Activated naive CD4-positive, alpha-beta T cell (primary cell): ENCODE measurements around the gene PLXNB2.

Experiments used
- DNase-seq, 4 experiments: peaks; one replicate each; lab custom pipeline; 2025; lab: John Stamatoyannopoulos, UW

Gene PLXNB2

DNA sequence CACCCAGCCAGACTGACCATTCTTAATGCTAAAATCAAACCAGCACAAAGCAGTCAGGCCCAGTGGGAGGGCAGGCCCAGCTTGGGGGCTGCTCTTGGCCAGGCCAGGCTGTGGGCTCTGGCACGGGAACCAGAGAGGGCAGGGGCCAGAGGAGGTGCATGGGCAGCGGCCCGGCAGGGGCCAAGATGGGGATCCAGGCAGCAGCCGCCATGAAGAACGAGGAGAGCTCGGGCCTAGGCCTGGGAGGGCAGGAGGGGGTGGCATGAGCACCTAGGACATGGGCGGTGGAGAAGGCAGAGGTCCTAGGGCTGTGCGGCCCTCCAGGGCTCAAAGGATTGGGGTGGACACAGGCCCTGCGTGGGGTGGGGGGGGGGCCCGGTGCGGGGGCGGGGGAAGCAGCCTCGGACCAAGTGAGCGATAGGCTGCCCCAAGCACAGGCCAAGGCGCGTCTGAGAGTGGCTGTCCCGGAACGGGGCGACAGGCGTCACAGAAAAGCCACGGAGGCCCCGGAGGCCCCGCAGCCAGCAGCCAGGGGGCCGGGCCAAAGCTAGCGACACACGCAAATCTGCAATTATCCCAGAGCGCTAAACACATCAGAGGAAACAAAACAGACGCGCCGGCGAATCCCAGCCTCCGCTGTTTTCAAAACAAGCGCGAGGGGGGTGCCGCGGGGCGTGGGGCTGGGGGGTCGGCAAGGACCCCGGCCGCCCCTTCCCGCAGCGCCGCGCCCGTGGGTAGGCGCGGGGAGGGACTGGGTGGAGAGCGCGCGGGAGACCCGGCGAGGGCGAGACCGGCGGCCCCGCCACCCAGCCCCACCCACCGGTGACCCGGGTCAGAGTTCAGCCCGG lies 8.3 kb downstream of the PLXNB2 start:
- no peak for DNase-seq

GRCh38 chr22:50298266-50298637 lies 9.2 kb downstream of the PLXNB2 start:
- DNase-seq = no peak

GRCh38 chr22:50297510-50298265 lies 9.8 kb downstream of the PLXNB2 start:
- DNase-seq = no peak

DNA sequence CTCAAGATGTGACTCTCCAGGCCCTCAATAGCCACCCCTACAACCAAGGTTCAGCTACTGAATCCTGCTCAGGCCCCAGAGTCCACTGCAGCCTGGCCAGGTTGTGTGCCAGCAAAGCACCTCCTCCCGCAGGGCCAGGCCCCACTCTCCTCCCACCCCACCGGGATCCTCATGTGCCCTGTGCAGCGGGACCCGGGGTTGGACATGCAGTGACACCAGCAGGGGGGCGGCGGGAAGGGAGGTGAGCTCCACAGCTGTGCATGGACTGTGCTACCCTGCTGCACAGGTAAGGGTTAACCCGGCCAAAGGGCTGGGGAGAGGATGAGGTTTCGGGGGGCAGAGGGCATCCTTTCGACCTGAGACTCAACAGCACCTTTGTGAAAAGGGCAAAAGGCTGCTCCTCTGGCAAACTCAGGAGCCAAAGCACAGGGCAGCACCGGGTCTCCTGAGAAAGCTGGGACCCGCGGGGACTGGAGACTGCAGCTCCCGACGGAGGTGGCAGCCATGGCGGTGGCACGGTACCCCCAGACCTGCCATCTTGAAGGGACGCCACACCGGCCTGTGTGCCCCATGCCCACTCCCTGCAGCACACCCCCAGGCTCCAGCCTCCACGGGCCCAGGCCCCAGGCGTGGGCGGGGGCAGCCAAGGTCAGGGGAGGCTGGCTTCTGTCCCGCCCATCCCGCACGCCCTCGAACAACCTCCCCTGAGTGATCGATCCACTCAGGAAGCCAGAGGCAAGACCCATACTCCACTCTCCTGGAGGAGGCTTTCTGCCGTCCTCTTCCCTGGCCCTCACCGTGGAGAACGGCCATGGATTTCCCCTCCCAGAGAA lies 10.6 kb downstream of the PLXNB2 start:
- DNase-seq = no peak

GRCh38 chr22:50294319-50294656 lies 13.2 kb downstream of the PLXNB2 start:
- DNase-seq = no peak

DNA sequence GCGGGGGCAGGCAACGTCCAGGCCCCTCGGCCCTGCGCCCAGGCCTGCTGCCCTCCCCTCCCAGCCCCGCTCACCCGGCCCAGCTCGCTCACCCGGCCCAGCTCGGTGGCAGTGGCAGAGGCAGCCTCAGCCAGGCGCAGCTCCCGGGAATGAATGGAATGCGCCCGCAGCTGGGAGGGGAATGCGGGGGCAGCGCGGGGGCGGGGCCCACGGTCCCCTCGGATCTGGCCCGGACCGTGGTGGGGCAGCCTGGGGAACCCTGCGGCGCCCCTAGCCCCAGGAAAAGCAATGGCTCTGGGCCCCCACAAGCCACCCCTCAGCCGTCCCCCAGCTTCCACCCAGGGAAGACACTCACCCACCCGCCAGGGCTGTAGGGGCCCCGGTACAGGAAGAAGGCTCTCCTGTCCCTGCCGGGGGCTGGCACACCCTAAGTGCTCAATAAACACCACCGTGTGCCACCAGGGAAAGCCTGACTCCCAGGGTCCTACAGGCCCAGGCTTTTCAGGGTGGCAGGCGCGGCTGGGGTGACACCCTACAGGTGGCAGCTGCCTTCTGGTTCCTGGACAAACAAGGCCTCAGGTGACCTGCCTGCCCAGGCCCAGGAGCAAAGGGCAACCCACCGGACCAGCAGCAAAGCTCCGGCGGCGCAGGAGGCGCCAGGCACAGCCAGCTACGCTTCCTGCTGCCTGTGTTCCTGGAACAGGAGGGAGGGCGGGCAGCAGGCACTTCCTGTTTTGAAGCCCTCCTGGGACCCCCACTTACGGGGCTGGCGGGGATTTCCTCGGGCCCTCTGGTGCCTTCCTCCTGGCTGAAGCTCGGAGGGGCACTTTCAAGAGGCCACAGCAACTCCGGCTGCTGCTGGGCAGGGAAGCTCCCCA lies 13.8 kb downstream of the PLXNB2 start:
- no peak for DNase-seq

DNA sequence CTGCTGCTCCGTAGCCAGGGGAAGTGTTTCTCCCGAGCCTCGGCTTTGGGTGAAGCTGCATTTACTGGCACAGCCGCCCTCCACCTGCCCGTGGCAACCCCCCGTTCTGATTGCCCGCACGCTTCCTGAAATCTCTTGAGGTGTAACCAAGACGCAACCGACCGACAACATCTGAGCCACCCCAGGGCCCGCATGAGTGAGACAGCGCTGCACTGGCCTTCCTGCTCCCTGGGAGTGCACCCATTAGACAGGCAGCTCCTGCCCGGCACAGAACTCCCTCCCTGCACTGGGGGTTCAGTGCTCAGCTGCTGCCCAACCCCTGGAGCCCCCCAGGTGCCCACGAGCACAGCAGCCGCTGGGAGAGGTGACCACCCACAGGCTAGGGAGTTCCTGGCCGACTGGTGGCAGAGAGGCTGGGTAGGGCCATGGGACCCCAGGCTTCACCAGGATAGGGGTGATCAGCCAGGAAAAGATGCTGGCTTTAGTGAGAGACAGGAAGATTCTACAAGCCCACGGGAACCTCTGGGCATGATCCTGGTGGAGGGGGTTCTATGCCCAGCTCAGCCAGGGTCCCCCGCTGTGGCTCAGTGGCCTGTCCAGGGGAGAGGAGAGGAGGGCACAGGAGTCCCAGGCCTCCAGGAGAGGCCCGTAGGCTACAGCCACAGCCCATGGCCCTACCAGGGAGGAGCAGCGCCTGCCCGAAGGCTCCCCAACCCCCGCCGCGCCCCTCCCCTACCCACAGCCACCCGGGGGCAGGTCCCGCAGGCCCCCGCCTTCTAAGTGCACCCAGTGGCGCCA lies 14.6 kb downstream of the PLXNB2 start:
- DNase-seq = no peak

GRCh38 chr22:50289942-50290630 lies 17.4 kb downstream of the PLXNB2 start:
- DNase-seq = no peak

DNA sequence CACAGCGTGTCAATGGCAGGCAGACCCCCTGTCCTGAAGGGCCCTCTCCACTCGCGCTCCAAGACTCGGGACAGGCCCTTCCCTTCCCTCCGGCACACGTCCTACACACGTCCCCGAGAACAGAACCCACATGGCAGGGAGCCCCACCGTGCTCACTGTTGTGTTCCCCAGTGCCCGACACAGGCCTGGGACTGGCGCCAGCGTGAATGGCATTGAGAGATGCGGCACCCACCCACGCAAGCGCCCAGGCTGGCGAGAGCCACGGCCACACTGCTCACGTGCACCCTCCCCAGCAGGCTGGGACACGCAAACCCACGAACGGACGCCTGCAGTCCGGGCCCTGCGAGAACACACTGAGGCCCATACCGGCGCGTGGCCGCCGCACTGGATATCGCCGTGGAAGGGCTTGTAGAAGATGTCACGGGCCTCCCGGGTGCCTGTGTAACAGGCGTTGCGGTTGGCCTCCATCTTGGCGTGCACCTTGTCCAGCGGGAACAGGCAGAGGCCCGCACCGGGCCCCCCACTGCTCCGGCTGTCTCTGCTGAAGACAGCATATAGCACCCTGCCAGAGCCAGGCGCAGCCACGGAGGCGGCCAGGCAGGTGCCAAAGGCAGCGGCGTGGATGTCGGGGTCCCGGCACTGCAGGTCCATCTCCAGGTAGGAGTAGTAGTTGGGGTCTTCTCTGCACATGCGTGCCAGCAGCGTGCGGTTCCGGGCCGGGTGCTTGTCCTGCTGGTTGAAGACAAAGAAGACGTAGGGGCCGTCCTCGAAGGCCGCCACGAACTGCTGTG lies 18.1 kb downstream of the PLXNB2 start:
- DNase-seq = no peak

DNA sequence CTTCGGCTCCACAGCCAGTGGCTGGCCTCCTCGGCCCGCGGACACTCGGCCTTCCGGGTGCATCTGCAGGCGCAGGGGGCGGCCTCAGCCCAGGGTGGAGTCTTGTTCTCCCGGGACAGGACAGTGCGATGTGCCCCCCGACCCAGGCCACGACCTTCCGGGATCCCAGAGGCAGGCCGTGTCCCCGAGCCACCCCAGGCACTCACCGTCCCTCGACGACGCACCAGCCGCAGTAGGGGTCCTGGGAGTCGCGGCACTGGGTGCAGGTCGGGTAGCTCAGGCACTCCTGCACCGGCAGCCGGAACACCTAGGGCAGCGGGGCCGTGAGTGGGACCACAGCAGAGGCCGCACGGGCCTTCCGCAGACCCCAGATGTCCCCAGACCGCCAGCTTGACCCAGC lies 19.7 kb downstream of the PLXNB2 start:
- no peak for DNase-seq

DNA sequence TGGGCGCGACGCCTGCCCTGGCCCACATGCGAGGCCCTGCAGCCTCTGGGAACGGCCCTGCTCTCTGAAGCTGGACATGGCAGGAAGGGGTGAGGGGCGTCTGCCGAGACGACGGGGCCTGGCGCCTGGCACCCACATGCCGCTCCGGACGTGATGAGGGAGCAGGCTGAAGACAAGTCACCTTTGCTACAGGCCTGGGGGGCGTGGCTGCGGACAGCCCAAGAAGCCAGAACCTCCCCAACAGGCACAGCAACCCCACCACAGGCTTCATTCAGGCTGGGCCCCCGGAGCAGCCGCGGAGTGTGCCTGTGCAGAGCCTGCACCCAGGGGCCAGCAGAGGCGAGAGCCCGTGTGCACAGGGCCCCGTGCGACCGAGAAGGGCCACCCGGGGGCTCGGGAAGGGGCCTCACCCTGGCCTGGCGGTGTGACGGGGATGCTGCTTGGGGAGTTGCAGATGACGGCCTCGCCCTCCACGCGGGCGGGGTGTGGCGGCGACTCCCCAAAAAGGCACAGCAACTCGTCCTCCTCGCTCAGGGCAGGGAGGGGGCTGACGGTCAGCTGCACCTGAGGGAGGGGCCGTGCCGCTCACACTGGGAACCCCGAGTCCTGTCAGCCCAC lies 20.6 kb downstream of the PLXNB2 start:
- no peak for DNase-seq

GRCh38 chr22:50286275-50286674 lies 21.2 kb downstream of the PLXNB2 start:
- no peak for DNase-seq

DNA sequence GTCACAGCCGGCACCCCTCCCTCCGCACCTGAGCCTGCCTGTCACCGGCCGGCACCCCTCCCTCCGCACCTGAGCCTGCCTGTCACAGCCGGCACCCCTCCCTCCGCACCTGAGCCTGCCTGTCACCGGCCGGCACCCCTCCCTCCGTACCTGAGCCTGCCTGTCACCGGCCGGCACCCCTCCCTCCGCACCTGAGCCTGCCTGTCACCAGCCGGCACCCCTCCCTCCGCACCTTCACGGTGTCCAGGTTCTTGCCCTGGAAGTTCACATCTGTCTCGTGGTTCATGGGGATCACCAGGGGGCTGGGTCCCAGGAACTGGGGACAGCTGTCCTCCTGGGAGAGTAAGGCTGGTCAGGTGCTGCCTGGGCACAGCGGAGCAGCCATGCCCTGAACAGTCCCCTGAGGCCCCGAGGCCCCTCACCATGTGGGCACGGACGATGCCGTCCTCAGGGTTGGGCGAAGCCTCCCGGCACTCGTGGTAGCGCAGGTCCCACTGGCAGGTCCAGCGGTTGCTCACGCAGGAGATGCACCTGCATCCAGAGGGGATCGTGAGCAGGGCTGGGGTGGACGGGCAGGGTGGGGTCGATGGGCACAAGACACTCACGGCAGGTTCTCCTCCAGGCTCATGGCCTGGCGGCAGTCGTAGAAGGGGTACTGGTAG lies 21.7 kb downstream of the PLXNB2 start:
- DNase-seq = no peak

DNA sequence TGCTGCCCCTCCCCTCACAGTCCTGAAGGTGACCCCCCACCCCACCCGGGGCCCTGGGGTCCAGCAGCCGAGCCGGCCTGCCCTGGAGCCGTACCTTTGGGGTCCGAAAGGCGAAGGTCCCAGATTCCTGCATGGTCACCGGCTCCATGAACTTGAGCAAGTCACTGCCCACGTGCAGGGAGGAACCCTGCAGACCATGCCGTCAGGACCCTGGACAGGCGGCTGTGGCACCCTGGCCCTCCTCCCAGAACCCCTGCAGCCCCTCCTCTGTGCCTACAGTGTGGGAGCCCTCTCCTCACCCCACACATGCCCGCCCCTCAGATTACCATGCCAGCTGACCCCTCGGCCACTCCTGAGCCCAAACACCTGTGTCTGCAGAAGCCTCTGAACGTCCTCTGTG lies 23.0 kb downstream of the PLXNB2 start:
- no peak for DNase-seq

GRCh38 chr22:50283821-50284220 lies 23.6 kb downstream of the PLXNB2 start:
- DNase-seq = no peak

DNA sequence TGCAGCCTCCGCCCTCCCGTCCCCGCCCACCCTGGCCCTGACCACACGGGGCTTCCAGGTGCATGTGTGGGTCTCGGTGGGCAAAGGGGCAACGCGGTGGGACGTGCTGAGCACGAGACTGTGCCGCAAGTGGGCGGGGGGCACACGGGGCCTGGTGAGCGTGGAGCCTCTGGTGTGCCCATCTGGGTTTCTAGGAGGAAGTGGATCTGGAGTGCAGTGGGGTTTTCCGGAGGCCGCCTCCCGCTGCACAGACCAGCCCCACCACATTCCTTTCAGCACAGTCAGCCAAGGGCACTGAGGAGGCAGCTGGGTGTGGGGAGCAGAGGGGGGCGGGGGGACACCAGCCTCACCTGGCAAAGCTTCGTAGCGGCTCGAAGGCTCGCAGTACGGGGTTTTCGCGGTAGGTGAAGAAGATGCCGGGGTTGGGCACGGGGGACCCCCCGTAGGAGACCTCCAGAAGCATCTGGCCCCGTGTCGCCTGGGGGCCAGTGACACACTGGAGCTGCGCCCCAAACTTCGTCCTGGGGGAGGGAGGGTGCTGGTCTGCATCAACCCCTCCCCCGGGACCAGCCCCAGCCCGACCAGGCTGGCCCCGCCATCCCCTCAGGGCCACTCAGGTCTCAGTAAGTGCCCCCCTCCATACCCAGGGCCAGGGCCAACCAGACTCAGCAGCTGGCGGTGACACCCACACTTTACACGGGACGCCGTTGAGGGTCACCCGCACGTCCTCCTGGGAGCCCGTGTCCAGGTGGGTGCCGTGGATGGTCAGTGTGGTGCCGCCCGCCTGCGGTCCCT lies 24.9 kb downstream of the PLXNB2 start:
- no peak for DNase-seq

DNA sequence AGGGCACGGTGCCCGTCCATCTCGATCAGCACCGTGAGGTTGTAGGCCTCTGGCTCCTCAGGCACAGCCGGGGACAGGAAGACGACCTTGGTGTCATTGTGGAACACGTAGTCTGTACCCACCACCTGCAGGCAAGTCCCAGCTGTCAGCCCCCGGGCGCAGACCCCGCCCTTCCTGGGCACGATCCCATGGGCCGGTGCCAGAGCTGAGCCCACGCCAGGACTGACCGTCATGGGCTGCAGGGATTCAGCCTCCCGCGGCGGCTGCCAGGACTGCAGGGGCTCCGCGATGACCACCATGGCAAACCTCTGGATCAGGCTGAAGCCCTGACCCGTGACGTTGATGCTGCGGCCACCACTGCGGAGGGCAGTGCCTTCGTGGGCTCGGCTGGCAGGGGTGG lies 25.5 kb downstream of the PLXNB2 start:
- DNase-seq = no peak

- DNase-seq = no peak
Observed at GRCh38 chr22:50281384-50281760, 26.1 kb downstream of the PLXNB2 start.
